Smooth muscle cell (in vitro differentiated cells): ENCODE measurements around the gene PDE4D. TPM values are rescaled to one million over a fixed set of nuclear protein-coding genes. Genes with fewer than 3 reads are reported as not detected.

Experiments
- DNase-seq: peaks from one replicate; lab custom pipeline; 2025; ENCODE audit not compliant: unreplicated experiment; lab: John Stamatoyannopoulos, UW
- H2AFZ ChIP-seq: fragments of 200-600 bp; sonication (generic); 2 replicates; pipeline ENCODE4 v1.6.0; 2016; ENCODE audit warnings: antibody characterized with exemption, low read depth, mild to moderate bottlenecking
- H3F3A ChIP-seq: fragments of 200-600 bp; sonication (generic); 2 replicates; pipeline ENCODE4 v1.6.0; 2017; ENCODE audit warnings: antibody characterized with exemption, low read depth
- H3K27ac ChIP-seq: fragments of 200-600 bp; sonication (generic); 2 replicates; pipeline ENCODE4 v1.5.1; 2016; ENCODE audit warnings: low read depth, mild to moderate bottlenecking
- H3K27me3 ChIP-seq: fragments of 200-600 bp; sonication (generic); 2 replicates; pipeline ENCODE4 v1.6.1; 2016; ENCODE audit warnings: low read depth, mild to moderate bottlenecking
- H3K36me3 ChIP-seq: fragments of 200-600 bp; sonication (generic); 2 replicates; pipeline ENCODE4 v1.5.1; 2016; ENCODE audit warnings: low read depth
- H3K4me1 ChIP-seq: fragments of 200-600 bp; sonication (generic); 2 replicates; pipeline ENCODE4 v1.5.1; 2016; ENCODE audit warnings: low read depth
- H3K4me2 ChIP-seq: fragments of 200-600 bp; sonication (generic); 2 replicates; pipeline ENCODE4 v1.6.0; 2016; ENCODE audit warnings: mild to moderate bottlenecking
- H3K4me3 ChIP-seq: fragments of 200-600 bp; sonication (generic); 2 replicates; pipeline ENCODE4 v1.5.1; 2016; ENCODE audit warnings: mild to moderate bottlenecking
- H3K79me2 ChIP-seq: fragments of 200-600 bp; sonication (generic); 2 replicates; pipeline ENCODE4 v1.6.0; 2016; ENCODE audit warnings: low read depth, mild to moderate bottlenecking
- H3K9ac ChIP-seq: fragments of 200-600 bp; sonication (generic); 2 replicates; pipeline ENCODE4 v1.6.0; 2016; ENCODE audit warnings: low read depth
- H3K9me3 ChIP-seq: fragments of 200-600 bp; sonication (generic); replicated peaks from 2 replicates; pipeline ENCODE4 v1.5.1; 2016; ENCODE audit warnings: low read depth
- H4K20me1 ChIP-seq: fragments of 200-600 bp; sonication (generic); 2 replicates; pipeline ENCODE4 v1.6.0; 2016; ENCODE audit warnings: low read depth
- WGBS: methylation state at CpG from one replicate; pipeline ENCODE4 v1.1.7; 2016; ENCODE audit warnings: low lambda C conversion rate; 5-methylcytosine and 5-hydroxymethylcytosine counted together
- polyA plus RNA-seq: library from polyadenylated mRNA; unstranded; fragments of >200 nt; fragmentation: Nextera tagmentation; extraction: Ambion mirVana; gene quantifications from 2 replicates; pipeline ENCODE4 v1.2.1, GENCODE V29; 2016
- total RNA-seq: library from RNA; depleted of rRNA; stranded (reverse); fragments of >200 nt; gene quantifications from 2 replicates; pipeline ENCODE4 v1.2.3, GENCODE V29; 2014
- TF ChIP-seq, protein P1 (sequence below): fragments of 200-600 bp; sonication (generic); IDR thresholded peaks from 2 replicates; pipeline ENCODE4 v1.5.1; 2017; ENCODE audit warnings: borderline replicate concordance, mild to moderate bottlenecking, antibody characterized with exemption; ENCODE audit not compliant: insufficient read depth, poor library complexity, severe bottlenecking

PDE4D gene
- total and polyA plus RNA-seq, 2 experiments from 2014 or later, result 16.4 to 61.0 TPM

DNA sequence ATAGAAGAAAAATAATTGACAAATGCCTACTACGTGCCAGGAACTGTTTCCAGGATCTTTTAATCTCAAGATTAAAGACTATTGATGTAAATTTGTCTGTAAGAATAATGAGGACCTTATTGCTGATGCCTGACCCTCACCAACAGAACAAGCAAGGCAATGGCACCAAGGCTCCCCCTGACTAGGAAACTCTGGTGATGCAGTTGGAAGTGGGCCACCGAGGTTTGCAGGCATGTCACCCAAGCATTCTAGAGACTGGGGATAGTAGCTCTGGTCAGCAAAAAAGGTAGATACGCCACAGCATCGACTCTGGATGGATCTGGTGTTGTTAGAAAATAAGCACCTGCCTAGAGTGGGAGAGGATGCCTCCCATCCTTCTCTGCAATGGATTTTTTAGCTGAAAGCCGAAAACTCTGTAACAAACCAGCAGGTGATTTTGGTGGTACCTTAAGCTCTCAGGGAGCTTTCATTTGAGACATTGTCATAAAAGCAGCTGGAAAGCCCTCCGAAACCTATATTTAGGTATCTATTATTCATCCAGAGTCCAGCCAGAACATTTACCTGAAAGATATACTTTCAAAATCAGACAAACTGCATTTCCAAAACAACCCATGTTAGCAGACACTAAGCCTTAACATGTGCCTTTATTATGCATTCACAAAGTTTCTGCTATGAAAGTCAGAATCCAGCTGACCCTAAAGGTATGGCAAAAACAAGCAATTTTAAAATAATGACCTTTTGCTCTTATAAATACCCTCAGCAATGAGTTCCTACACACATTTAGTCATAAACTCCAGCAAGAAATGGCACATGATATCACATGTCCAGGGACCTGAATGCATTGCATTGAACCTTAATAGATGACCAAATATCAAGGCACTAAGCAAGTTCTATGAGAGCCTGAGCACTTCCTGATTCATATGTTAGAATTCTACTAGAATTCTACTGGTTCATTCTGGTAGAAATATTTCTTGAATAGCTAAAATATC, 308.4 kb downstream of the PDE4D start:
- H3K27me3 ChIP-seq, result no peaks in the 10 kb centered on the region
- H3K36me3 ChIP-seq, result no peaks in the 10 kb centered on the region
- H3K9me3 ChIP-seq, result no peaks in the 10 kb centered on the region
- H3F3A ChIP-seq, result no peaks in the 10 kb centered on the region
- TF ChIP-seq, protein P1, sequence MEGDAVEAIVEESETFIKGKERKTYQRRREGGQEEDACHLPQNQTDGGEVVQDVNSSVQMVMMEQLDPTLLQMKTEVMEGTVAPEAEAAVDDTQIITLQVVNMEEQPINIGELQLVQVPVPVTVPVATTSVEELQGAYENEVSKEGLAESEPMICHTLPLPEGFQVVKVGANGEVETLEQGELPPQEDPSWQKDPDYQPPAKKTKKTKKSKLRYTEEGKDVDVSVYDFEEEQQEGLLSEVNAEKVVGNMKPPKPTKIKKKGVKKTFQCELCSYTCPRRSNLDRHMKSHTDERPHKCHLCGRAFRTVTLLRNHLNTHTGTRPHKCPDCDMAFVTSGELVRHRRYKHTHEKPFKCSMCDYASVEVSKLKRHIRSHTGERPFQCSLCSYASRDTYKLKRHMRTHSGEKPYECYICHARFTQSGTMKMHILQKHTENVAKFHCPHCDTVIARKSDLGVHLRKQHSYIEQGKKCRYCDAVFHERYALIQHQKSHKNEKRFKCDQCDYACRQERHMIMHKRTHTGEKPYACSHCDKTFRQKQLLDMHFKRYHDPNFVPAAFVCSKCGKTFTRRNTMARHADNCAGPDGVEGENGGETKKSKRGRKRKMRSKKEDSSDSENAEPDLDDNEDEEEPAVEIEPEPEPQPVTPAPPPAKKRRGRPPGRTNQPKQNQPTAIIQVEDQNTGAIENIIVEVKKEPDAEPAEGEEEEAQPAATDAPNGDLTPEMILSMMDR, result no peak
- H3K4me2 ChIP-seq, result no peak overlapping the region
- peaks cover 10% of the 10 kb centered on the region for H3K4me1 ChIP-seq
- H3K27ac ChIP-seq, result no peak overlapping the region
- H3K4me3 ChIP-seq, result no peak overlapping the region
- no peak overlapping the region for H2AFZ ChIP-seq
- peaks cover 81% of the 10 kb centered on the region for H4K20me1 ChIP-seq
- WGBS, result 88% methylated on average over 6 of the region's 6 CpGs
- DNase-seq, result no peak
- no peak overlapping the region for H3K9ac ChIP-seq
- H3K79me2 ChIP-seq, result no peaks in the 10 kb centered on the region

DNA sequence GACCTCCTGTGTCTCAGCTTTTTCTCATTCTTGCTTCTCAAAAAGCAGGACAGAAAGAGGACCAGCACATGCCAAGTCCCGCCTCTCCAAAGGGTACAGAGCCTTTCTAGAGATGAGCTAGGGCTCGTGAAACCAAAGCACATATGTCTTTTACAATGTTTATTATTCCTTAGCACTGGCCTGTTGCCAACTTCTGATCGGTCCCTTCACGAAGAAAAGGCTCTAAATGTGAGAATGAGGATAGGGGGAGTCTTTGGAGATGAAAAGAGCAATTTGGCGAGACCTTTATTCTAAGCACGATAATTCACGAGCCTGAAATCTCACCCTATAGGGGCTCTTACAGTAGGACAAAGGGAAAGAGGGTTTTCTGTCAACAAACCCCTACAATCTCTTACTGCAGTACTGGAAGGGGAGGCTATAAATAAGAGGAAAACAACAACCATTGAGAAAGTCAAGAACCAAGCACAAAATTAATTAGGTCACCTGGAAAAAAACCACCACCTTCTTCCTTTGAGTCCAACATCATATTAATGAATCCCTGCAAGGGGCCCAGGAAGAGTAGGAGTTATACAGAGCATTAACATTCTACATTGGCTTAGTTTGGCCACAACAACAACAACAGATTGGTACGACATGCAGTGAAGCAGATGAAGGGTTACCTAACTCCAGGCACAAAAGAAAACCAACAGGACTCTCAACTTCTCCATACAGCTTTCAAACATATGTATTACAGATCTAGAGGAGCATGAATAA, 309.5 kb downstream of the PDE4D start:
- Histone ChIP-seq H3K79me2 (no peaks in the 10 kb centered on the region), H4K20me1 (peaks cover 84% of the 10 kb centered on the region), H3K4me1 (peaks cover 10% of the 10 kb centered on the region), H3K4me2 (peak overlapping the region; percentile 4), H2AFZ (no peak overlapping the region), H3K9ac (no peak overlapping the region), H3K27ac (no peak overlapping the region), H3K36me3 (no peaks in the 10 kb centered on the region), H3K27me3 (no peaks in the 10 kb centered on the region), H3F3A (no peaks in the 10 kb centered on the region), H3K9me3 (no peaks in the 10 kb centered on the region), H3K4me3 (no peak overlapping the region)
- TF ChIP-seq, protein P1, result no peak
- 63% methylated on average over 8 of the region's 8 CpGs for WGBS
- no peak for DNase-seq

DNA sequence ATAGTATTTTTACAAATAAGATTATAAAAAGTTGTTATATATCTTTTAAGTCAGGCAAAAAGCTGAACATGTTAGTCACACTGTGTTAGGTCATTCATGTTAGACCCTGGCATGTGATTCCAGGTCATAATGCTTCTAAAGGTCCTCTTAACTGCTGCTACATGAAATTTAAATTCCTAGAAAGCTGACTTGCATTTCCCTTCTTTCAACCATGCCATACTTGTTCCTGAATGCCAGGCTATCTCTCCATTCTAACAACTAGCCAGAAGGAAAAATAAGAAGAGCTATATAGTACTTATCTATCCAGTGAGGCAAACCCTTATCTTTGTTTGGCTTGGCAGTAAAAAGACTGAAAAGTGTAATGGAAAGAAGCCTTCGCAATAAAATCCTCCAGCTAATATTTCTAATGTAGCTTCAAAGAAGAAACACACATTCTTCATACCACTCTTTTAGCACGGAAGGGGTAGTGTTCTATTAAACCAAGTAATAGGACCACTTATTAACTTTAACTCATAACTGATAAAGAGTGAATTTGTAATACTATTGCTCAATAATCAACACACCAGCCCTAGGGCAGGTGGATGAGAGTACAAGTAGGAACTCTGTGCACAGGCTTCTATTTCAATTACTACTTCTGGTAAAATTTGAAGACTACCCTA, 310.2 kb downstream of the PDE4D start:
- Histone ChIP-seq H3K4me1 (peaks cover 10% of the 10 kb centered on the region), H2AFZ (no peak overlapping the region), H3K79me2 (no peaks in the 10 kb centered on the region), H3K36me3 (no peaks in the 10 kb centered on the region), H3K4me2 (peak overlapping the region; percentile 4), H3K27me3 (no peaks in the 10 kb centered on the region), H3K27ac (no peak overlapping the region), H3K4me3 (no peak overlapping the region), H3K9ac (no peak overlapping the region), H3K9me3 (no peaks in the 10 kb centered on the region), H3F3A (no peaks in the 10 kb centered on the region), H4K20me1 (peaks cover 84% of the 10 kb centered on the region)
- 19% methylated on average over 2 of the region's 2 CpGs for WGBS
- TF ChIP-seq, protein P1, result no peak
- no peak for DNase-seq
